MCF 10A (cell line): Measurements from ENCODE around the gene ANKRD11. TPM values are rescaled to one million over a fixed set of nuclear protein-coding genes. Genes with fewer than 3 reads are reported as not detected.

ENCODE experiments used
- BruUV-seq: library from RNA; stranded (reverse); fragments of 400-500 nt; replicated peaks from 2 replicates; lab custom pipeline; 2021; lab: Mats Ljungman, UMichigan
- CTCF ChIA-PET: fragments of 300-600 bp; sonication (Branson Sonifier 250); formaldehyde crosslinking; extraction: SDS; loops from one replicate; lab custom pipeline; 2021; ENCODE audit warnings: antibody characterized with exemption, inconsistent platforms; lab: Yijun Ruan, JAX
- POLR2A ChIA-PET: fragments of 300-600, 350-650 bp; sonication (Branson Sonifier 250); formaldehyde crosslinking; extraction: SDS; loops from one replicate; lab custom pipeline; 2020; ENCODE audit warnings: antibody characterized with exemption, inconsistent platforms; lab: Yijun Ruan, JAX
- DNase-seq: peaks from one replicate; pipeline ENCODE4 v3.0.0-alpha.2; 2018; ENCODE audit not compliant: unreplicated experiment
- H3K27ac Mint-ChIP-seq: one replicate; pipeline ENCODE4 v1.8.0; 2022; ENCODE audit warnings: mild to moderate bottlenecking, low read depth, mixed read lengths; ENCODE audit not compliant: unreplicated experiment
- H3K27me3 Mint-ChIP-seq: one replicate; pipeline ENCODE4 v1.8.0; 2022; ENCODE audit warnings: mixed read lengths; ENCODE audit not compliant: insufficient read depth, unreplicated experiment
- H3K36me3 Mint-ChIP-seq: one replicate; pipeline ENCODE4 v1.8.0; 2022; ENCODE audit warnings: mild to moderate bottlenecking, moderate library complexity, mixed read lengths; ENCODE audit not compliant: insufficient read depth, unreplicated experiment
- H3K4me1 Mint-ChIP-seq: one replicate; pipeline ENCODE4 v1.8.0; 2022; ENCODE audit warnings: mixed read lengths; ENCODE audit not compliant: insufficient read depth, unreplicated experiment
- H3K4me3 Mint-ChIP-seq: one replicate; pipeline ENCODE4 v1.8.0; 2022; ENCODE audit warnings: mild to moderate bottlenecking, moderate library complexity, mixed read lengths; ENCODE audit not compliant: unreplicated experiment
- H3K9me3 Mint-ChIP-seq: one replicate; pipeline ENCODE4 v1.8.0; 2022; ENCODE audit warnings: mixed read lengths; ENCODE audit not compliant: unreplicated experiment
- CTCF ChIP-seq: fragments of 200-600 bp; IDR thresholded peaks from one replicate; pipeline ENCODE4 v1.8.0; 2022; ENCODE audit warnings: antibody characterized with exemption, mild to moderate bottlenecking; ENCODE audit not compliant: unreplicated experiment
- intact Hi-C: fragments of 100-400 bp; cut with micrococcal nuclease; formaldehyde crosslinking; loops from 2 replicates; pipeline ENCODE4 v1.14.1; 2022
- total RNA-seq: library from RNA; stranded (reverse); gene quantifications from 2 replicates; pipeline ENCODE4 v1.2.3, GENCODE V29; 2022

ANKRD11 gene
- total RNA-seq, 1 experiment from 2014 or later, result 237 TPM

DNA sequence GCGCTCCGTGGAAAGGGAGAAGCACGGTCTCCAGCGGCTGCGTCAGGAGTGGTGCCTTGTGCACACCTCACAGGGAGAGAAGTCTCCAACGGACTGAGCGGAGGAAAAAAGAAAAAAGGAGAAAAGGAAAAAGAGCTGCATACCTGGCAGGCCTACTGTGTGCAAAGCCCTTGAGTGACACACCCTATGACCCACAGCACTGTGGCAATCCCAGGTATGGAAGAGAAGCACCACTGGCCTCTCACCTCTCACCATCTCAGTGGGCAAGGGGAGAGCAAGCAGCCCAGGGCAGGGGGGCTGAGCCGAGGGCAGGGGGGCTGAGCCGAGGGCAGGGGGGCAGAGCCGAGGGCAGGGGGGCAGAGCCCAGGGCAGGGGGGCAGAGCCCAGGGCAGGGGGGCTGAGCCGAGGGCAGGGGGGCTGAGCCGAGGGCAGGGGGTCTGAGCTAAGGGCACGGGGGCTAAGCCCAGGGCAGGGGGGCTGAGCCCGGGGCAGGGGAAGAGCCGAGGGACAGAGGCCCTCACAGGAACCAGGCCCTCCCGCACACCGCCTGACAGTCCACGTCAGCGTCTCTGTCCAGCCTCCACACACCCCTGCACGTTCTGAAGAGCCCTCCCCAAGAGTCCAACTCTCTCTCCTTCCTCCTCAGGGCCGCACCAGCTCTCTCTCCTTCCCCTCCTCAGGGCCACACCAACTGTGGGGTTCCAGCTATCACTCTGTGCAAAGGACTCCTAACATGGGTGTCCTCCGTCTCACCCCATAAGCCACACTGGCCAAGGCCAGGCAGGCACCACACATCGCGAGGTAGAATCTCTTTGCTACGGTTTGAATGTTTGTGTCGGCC lies 167.0 kb downstream of the ANKRD11 start:
- POLR2A ChIA-PET, result interaction anchor here (0.7 to 4.6 kb wide), 2 partner anchors 11 to 119 kb away, joined by 3 to 27 read pairs; no protein-coding TSS in a partner anchor
- DNase-seq, result no peak
- no peak for TF ChIP-seq CTCF
- intact Hi-C loops, result no loop called here
- H3K4me1 Mint-ChIP-seq, result peaks cover 73% of the 10 kb centered on the region
- no peaks in the 10 kb centered on the region for H3K27me3 Mint-ChIP-seq
- H3K36me3 Mint-ChIP-seq, result peaks cover 51% of the 10 kb centered on the region
- H3K9me3 Mint-ChIP-seq, result no peaks in the 10 kb centered on the region
- CTCF ChIA-PET, result interaction anchor here (0.7 kb wide), 1 partner anchor 10 kb away, joined by 3 read pairs; no protein-coding TSS in a partner anchor
- H3K4me3 Mint-ChIP-seq, result no peak overlapping the region
- H3K27ac Mint-ChIP-seq, result peak overlapping the region; percentile 71
- no TSS peak for BruUV-seq

DNA sequence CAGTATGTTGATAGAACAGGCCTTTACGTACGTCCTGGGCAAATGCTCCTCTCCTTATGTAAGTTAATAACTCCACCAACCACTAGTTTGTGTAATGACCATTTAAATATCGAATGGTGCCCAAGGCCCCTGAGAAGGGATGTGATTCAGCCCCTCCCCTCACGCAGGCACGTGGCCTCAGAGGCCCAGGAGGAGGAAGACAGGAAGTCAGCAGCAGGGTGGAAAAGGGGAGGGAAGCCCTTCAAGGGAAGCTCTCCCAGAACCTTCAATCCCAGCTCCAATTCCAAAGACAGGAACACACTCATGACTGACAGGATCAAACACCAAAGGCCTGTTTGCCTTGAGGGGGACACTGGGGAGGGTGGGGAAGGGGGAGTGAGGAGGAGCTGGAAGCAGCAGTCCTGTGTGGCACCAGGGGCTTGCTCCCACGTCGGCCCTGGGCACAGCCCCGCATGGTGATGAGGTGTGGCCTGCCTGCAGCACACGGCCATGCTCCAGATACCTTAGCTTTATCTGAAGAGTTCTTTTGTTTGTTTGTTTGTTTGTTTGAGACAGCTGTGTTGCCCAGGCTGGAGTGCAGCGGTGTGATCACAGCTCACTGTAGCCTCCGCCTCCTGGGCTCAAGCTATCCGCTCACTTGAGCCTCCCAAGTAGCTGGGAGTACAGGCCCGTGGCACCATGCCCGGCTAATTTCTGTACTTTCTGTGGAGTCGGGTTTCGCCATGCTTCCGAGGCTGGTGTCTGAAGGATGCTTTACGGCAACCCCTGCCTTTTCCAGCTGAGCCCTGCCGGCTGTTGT lies 167.8 kb downstream of the ANKRD11 start:
- Mint-ChIP-seq H3K9me3 (no peaks in the 10 kb centered on the region), H3K4me1 (peaks cover 77% of the 10 kb centered on the region), H3K27me3 (no peaks in the 10 kb centered on the region), H3K36me3 (peaks cover 51% of the 10 kb centered on the region), H3K4me3 (no peak overlapping the region), H3K27ac (peak overlapping the region; percentile 51)
- peak; percentile 74 for DNase-seq
- POLR2A ChIA-PET, result interaction anchor here (0.7 to 4.6 kb wide), 4 partner anchors 10 to 185 kb away, joined by 3 to 27 read pairs (median 10); partner anchors contain the start of gene SPG7
- no peak for TF ChIP-seq CTCF
- intact Hi-C loops, result no loop called here
- BruUV-seq, result no TSS peak
- CTCF ChIA-PET, result no interaction called here

DNA sequence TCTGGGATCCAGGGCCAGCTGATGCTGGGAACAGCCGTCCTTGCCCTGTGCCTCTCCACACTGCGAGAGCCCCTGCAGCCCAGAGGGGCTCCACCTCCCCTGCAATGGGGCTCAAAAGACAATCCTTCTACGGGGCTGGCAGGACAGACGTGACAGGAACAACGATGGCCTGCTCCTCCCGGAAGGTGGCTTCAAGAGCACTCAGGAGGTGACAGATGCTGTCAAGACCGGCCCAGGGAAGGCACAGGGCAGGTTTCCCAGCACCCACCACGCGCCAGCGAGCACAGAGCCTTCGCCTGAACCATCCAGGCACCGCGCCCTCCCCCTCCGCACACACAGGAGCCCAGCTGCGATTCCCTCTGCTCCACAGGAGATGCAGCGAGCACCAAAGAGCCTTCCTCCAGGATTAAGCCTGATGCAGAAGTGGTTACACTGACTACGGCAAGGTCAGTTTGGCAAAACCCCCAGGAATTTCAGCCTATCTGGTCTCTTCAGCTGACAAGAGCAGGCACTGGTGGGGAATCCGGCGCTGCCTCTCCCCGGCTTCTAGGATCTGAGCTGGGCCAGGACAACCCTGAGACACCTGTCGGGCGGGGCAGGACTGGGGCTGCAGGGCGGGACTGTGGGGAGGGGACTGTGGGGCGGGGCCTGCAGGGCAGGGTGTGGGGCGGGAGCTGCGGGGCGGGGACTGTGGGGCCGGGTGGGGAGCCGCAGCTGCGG lies 169.4 kb downstream of the ANKRD11 start:
- Mint-ChIP-seq H3K9me3 (no peaks in the 10 kb centered on the region), H3K27ac (peak overlapping the region; percentile 85), H3K27me3 (no peaks in the 10 kb centered on the region), H3K4me3 (peak overlapping the region; percentile 62), H3K36me3 (peaks cover 54% of the 10 kb centered on the region), H3K4me1 (peaks cover 75% of the 10 kb centered on the region)
- ChIA-PET CTCF (no interaction called here), POLR2A (interaction anchor here (0.5 to 3.0 kb wide), 12 partner anchors 9 to 187 kb away, joined by 3 to 12 read pairs (median 4); partner anchors contain the start of gene SPG7)
- intact Hi-C loops, result no loop called here
- DNase-seq, result peak; percentile 52
- no peak for TF ChIP-seq CTCF
- no TSS peak for BruUV-seq
